HL-60 (cell line): ENCODE measurements around the gene CFAP20DC.

Experiments used
- TF ChIP-seq, protein P1 (sequence below): IDR thresholded peaks from one replicate; pipeline ENCODE4 v1.5.1; 2011; ENCODE audit warnings: low read length, control low read depth, inconsistent platforms; ENCODE audit not compliant: insufficient read depth
- TF ChIP-seq, protein P2 (sequence below): IDR thresholded peaks from 2 replicates; pipeline ENCODE4 v1.6.1; 2012; ENCODE audit warnings: low read depth; ENCODE audit not compliant: insufficient replicate concordance

- TF ChIP-seq, protein P1, sequence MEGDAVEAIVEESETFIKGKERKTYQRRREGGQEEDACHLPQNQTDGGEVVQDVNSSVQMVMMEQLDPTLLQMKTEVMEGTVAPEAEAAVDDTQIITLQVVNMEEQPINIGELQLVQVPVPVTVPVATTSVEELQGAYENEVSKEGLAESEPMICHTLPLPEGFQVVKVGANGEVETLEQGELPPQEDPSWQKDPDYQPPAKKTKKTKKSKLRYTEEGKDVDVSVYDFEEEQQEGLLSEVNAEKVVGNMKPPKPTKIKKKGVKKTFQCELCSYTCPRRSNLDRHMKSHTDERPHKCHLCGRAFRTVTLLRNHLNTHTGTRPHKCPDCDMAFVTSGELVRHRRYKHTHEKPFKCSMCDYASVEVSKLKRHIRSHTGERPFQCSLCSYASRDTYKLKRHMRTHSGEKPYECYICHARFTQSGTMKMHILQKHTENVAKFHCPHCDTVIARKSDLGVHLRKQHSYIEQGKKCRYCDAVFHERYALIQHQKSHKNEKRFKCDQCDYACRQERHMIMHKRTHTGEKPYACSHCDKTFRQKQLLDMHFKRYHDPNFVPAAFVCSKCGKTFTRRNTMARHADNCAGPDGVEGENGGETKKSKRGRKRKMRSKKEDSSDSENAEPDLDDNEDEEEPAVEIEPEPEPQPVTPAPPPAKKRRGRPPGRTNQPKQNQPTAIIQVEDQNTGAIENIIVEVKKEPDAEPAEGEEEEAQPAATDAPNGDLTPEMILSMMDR = no peak
- TF ChIP-seq, protein P2, sequence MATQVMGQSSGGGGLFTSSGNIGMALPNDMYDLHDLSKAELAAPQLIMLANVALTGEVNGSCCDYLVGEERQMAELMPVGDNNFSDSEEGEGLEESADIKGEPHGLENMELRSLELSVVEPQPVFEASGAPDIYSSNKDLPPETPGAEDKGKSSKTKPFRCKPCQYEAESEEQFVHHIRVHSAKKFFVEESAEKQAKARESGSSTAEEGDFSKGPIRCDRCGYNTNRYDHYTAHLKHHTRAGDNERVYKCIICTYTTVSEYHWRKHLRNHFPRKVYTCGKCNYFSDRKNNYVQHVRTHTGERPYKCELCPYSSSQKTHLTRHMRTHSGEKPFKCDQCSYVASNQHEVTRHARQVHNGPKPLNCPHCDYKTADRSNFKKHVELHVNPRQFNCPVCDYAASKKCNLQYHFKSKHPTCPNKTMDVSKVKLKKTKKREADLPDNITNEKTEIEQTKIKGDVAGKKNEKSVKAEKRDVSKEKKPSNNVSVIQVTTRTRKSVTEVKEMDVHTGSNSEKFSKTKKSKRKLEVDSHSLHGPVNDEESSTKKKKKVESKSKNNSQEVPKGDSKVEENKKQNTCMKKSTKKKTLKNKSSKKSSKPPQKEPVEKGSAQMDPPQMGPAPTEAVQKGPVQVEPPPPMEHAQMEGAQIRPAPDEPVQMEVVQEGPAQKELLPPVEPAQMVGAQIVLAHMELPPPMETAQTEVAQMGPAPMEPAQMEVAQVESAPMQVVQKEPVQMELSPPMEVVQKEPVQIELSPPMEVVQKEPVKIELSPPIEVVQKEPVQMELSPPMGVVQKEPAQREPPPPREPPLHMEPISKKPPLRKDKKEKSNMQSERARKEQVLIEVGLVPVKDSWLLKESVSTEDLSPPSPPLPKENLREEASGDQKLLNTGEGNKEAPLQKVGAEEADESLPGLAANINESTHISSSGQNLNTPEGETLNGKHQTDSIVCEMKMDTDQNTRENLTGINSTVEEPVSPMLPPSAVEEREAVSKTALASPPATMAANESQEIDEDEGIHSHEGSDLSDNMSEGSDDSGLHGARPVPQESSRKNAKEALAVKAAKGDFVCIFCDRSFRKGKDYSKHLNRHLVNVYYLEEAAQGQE = no peak
Measured at GRCh38 chr3:58697561-58697960, 352.3 kb downstream of the CFAP20DC start.
